GM08714 (cell line): ENCODE data around the gene FPR3.
"Not testable (repeated sequence)": the region's sequence is repeated elsewhere in the genome, so short reads cannot be mapped to it uniquely, and the experiment has no call there.

Source experiments
- H3K4me3 ChIP-seq: fragments of 200-500 bp; sonication (Bioruptor generic); 2 replicates; pipeline ENCODE4 v1.5.1; 2014; ENCODE audit warnings: mild to moderate bottlenecking, low read length, inconsistent platforms
- ZNF274 ChIP-seq: IDR thresholded peaks from 2 replicates; pipeline ENCODE4 v1.6.1; 2012; ENCODE audit warnings: mild to moderate bottlenecking, low read depth, low read length

FPR3 gene

GRCh38 chr19:51796195-51796679 lies 1.3 kb downstream of the FPR3 start:
- no peak overlapping the region for H3K4me3 ChIP-seq
- no peak for TF ChIP-seq ZNF274

- TF ChIP-seq ZNF274: no peak
- H3K4me3 ChIP-seq: no peak overlapping the region
Observed at GRCh38 chr19:51797480-51797879, 2.5 kb downstream of the FPR3 start.

- no peak overlapping the region for H3K4me3 ChIP-seq
- TF ChIP-seq ZNF274: no peak
Observed at GRCh38 chr19:51798062-51798461, 3.1 kb downstream of the FPR3 start.

- H3K4me3 ChIP-seq: no peak overlapping the region
- TF ChIP-seq ZNF274: no peak
Observed at GRCh38 chr19:51799034-51799773, 4.2 kb downstream of the FPR3 start.

- no peak for TF ChIP-seq ZNF274
- H3K4me3 ChIP-seq: no peak overlapping the region
Observed at GRCh38 chr19:51799774-51800472, 5.0 kb downstream of the FPR3 start.

- TF ChIP-seq ZNF274: no peak
- no peak overlapping the region for H3K4me3 ChIP-seq
Observed at GRCh38 chr19:51800473-51801244, 5.7 kb downstream of the FPR3 start.

GRCh38 chr19:51802775-51803174 lies 7.8 kb downstream of the FPR3 start:
- TF ChIP-seq ZNF274: no peak
- no peak overlapping the region for H3K4me3 ChIP-seq

- no peak for TF ChIP-seq ZNF274
- no peak overlapping the region for H3K4me3 ChIP-seq
Observed at GRCh38 chr19:51803519-51803918, 8.6 kb downstream of the FPR3 start.

GRCh38 chr19:51803967-51804366 lies 9.0 kb downstream of the FPR3 start:
- no peak overlapping the region for H3K4me3 ChIP-seq
- TF ChIP-seq ZNF274: no peak

- H3K4me3 ChIP-seq: not testable (repeated sequence)
Observed at GRCh38 chr19:51804789-51805188, 9.8 kb downstream of the FPR3 start.

- not testable (repeated sequence) for H3K4me3 ChIP-seq
Observed at GRCh38 chr19:51805396-51805795, 10.4 kb downstream of the FPR3 start.

- H3K4me3 ChIP-seq: not testable (repeated sequence)
Observed at GRCh38 chr19:51806571-51806970, 11.6 kb downstream of the FPR3 start.

- no peak overlapping the region for H3K4me3 ChIP-seq
- no peak for TF ChIP-seq ZNF274
Observed at GRCh38 chr19:51807111-51807701, 12.2 kb downstream of the FPR3 start.

- no peak overlapping the region for H3K4me3 ChIP-seq
- TF ChIP-seq ZNF274: no peak
Observed at GRCh38 chr19:51807925-51808324, 13.0 kb downstream of the FPR3 start.
